Activated T-helper 17 cell treated with anti-CD3 and anti-CD28 coated beads, Interleukin-2, amount 50 U/mL, for 72 hours (primary cell): Measurements from ENCODE around the gene NUFIP1. TPM values are rescaled to one million over a fixed set of nuclear protein-coding genes. Genes with fewer than 3 reads are reported as not detected.
"Not testable (repeated sequence)": the region's sequence is repeated elsewhere in the genome, so short reads cannot be mapped to it uniquely, and the experiment has no call there.

Experiments
- ATAC-seq: fragments of 150-1000 bp; cut with Tn5 transposase; replicated peaks from 2 replicates; pipeline ENCODE4 v1.10.0; 2021; ENCODE audit warnings: mild to moderate bottlenecking, moderate library complexity
- H3K27ac Mint-ChIP-seq: one replicate; pipeline ENCODE4 v1.8.0; 2022; ENCODE audit warnings: mixed read lengths
- H3K27me3 Mint-ChIP-seq: one replicate; pipeline ENCODE4 v1.8.0; 2022; ENCODE audit warnings: mixed read lengths
- H3K36me3 Mint-ChIP-seq: one replicate; pipeline ENCODE4 v1.8.0; 2022; ENCODE audit warnings: low read depth, mild to moderate bottlenecking, mixed read lengths
- H3K4me1 Mint-ChIP-seq: one replicate; pipeline ENCODE4 v1.8.0; 2022; ENCODE audit warnings: mixed read lengths
- H3K4me3 Mint-ChIP-seq: one replicate; pipeline ENCODE4 v1.8.0; 2022; ENCODE audit warnings: mild to moderate bottlenecking, mixed read lengths
- H3K9me3 Mint-ChIP-seq: one replicate; pipeline ENCODE4 v1.8.0; 2022; ENCODE audit warnings: mixed read lengths
- total RNA-seq, 2 donors: library from RNA; stranded (reverse); gene quantifications; one replicate each; pipeline ENCODE4 v1.2.3, GENCODE V29; 2022

NUFIP1 gene
- total RNA-seq, 2 donors from 2014 or later = 4.8 to 8.4 TPM

- peak; percentile 87 for ATAC-seq
- H3K4me3 Mint-ChIP-seq = no peak overlapping the region
Measured at GRCh38 chr13:44918326-44919103, 70.8 kb downstream of the NUFIP1 start.

GRCh38 chr13:44917589-44918325 is 71.5 kb downstream of the NUFIP1 start:
- Mint-ChIP-seq H3K27ac (no peak overlapping the region), H3K4me3 (no peak overlapping the region), H3K9me3 (no peaks in the 10 kb centered on the region), H3K4me1 (no peaks in the 10 kb centered on the region), H3K36me3 (no peaks in the 10 kb centered on the region), H3K27me3 (no peaks in the 10 kb centered on the region)
- ATAC-seq = peak; percentile 80

More at GRCh38 chr13:44918326-44919103, 70.8 kb downstream of the NUFIP1 start:
- no peaks in the 10 kb centered on the region for H3K27me3 Mint-ChIP-seq
- H3K27ac Mint-ChIP-seq = no peak overlapping the region
- H3K9me3 Mint-ChIP-seq = no peaks in the 10 kb centered on the region
- H3K4me1 Mint-ChIP-seq = no peaks in the 10 kb centered on the region
- H3K36me3 Mint-ChIP-seq = no peaks in the 10 kb centered on the region

GRCh38 chr13:44912278-44913016 is 76.8 kb downstream of the NUFIP1 start:
- Mint-ChIP-seq H3K9me3 (peaks cover 8% of the 10 kb centered on the region), H3K27ac (no peak overlapping the region), H3K36me3 (no peaks in the 10 kb centered on the region), H3K4me3 (no peak overlapping the region), H3K4me1 (no peaks in the 10 kb centered on the region), H3K27me3 (peaks cover 7% of the 10 kb centered on the region)
- no peak for ATAC-seq

- no peak for ATAC-seq
Measured at GRCh38 chr13:44908712-44909111, 80.6 kb downstream of the NUFIP1 start.

GRCh38 chr13:44908266-44908665 is 81.0 kb downstream of the NUFIP1 start:
- Mint-ChIP-seq H3K4me1 (no peaks in the 10 kb centered on the region), H3K36me3 (no peaks in the 10 kb centered on the region), H3K9me3 (peaks cover 8% of the 10 kb centered on the region), H3K4me3 (no peak overlapping the region), H3K27me3 (peaks cover 7% of the 10 kb centered on the region), H3K27ac (no peak overlapping the region)
- ATAC-seq = no peak

More at GRCh38 chr13:44908712-44909111, 80.6 kb downstream of the NUFIP1 start:
- H3K27me3 Mint-ChIP-seq = peaks cover 7% of the 10 kb centered on the region
- no peaks in the 10 kb centered on the region for H3K36me3 Mint-ChIP-seq
- peaks cover 8% of the 10 kb centered on the region for H3K9me3 Mint-ChIP-seq
- no peaks in the 10 kb centered on the region for H3K4me1 Mint-ChIP-seq
- H3K27ac Mint-ChIP-seq = no peak overlapping the region
- no peak overlapping the region for H3K4me3 Mint-ChIP-seq

GRCh38 chr13:44906713-44907112 is 82.6 kb downstream of the NUFIP1 start:
- Mint-ChIP-seq H3K27me3 (peaks cover 10% of the 10 kb centered on the region), H3K4me3 (no peak overlapping the region), H3K9me3 (peaks cover 3% of the 10 kb centered on the region), H3K27ac (no peak overlapping the region), H3K4me1 (no peaks in the 10 kb centered on the region), H3K36me3 (no peaks in the 10 kb centered on the region)
- no peak for ATAC-seq

- no peak for ATAC-seq
- Mint-ChIP-seq H3K9me3 (peaks cover 3% of the 10 kb centered on the region), H3K4me3 (no peak overlapping the region), H3K27ac (no peak overlapping the region), H3K4me1 (no peaks in the 10 kb centered on the region), H3K27me3 (peaks cover 10% of the 10 kb centered on the region), H3K36me3 (no peaks in the 10 kb centered on the region)
Measured at GRCh38 chr13:44906230-44906629, 83.0 kb downstream of the NUFIP1 start.

GRCh38 chr13:44905556-44905955 is 83.7 kb downstream of the NUFIP1 start:
- no peaks in the 10 kb centered on the region for H3K9me3 Mint-ChIP-seq
- no peaks in the 10 kb centered on the region for H3K4me1 Mint-ChIP-seq
- H3K4me3 Mint-ChIP-seq = no peak overlapping the region
- no peak overlapping the region for H3K27ac Mint-ChIP-seq
- H3K27me3 Mint-ChIP-seq = peaks cover 16% of the 10 kb centered on the region
- ATAC-seq = no peak
- H3K36me3 Mint-ChIP-seq = no peaks in the 10 kb centered on the region

- Mint-ChIP-seq H3K4me1 (no peaks in the 10 kb centered on the region), H3K9me3 (no peaks in the 10 kb centered on the region), H3K27me3 (peaks cover 16% of the 10 kb centered on the region), H3K4me3 (no peak overlapping the region), H3K36me3 (no peaks in the 10 kb centered on the region), H3K27ac (no peak overlapping the region)
- ATAC-seq = no peak
Measured at GRCh38 chr13:44904967-44905366, 84.3 kb downstream of the NUFIP1 start.

GRCh38 chr13:44903574-44903985 is 85.7 kb downstream of the NUFIP1 start:
- no peak for ATAC-seq
- Mint-ChIP-seq H3K9me3 (no peaks in the 10 kb centered on the region), H3K27ac (no peak overlapping the region), H3K4me1 (no peaks in the 10 kb centered on the region), H3K36me3 (no peaks in the 10 kb centered on the region), H3K4me3 (no peak overlapping the region), H3K27me3 (peaks cover 11% of the 10 kb centered on the region)

GRCh38 chr13:44902738-44903137 is 86.5 kb downstream of the NUFIP1 start:
- Mint-ChIP-seq H3K27ac (no peak overlapping the region), H3K4me1 (no peaks in the 10 kb centered on the region), H3K27me3 (peaks cover 11% of the 10 kb centered on the region), H3K4me3 (no peak overlapping the region), H3K9me3 (no peaks in the 10 kb centered on the region), H3K36me3 (no peaks in the 10 kb centered on the region)
- ATAC-seq = no peak

- Mint-ChIP-seq H3K4me1 (no peaks in the 10 kb centered on the region), H3K36me3 (no peaks in the 10 kb centered on the region), H3K27ac (no peak overlapping the region), H3K9me3 (no peaks in the 10 kb centered on the region), H3K4me3 (no peak overlapping the region), H3K27me3 (peaks cover 11% of the 10 kb centered on the region)
- ATAC-seq = no peak
Measured at GRCh38 chr13:44899967-44900366, 89.3 kb downstream of the NUFIP1 start.

GRCh38 chr13:44898308-44898707 is 91.0 kb downstream of the NUFIP1 start:
- not testable (repeated sequence) for H3K9me3 Mint-ChIP-seq, H3K4me1 Mint-ChIP-seq, H3K36me3 Mint-ChIP-seq, H3K4me3 Mint-ChIP-seq, H3K27ac Mint-ChIP-seq, ATAC-seq
- peaks cover 11% of the 10 kb centered on the region for H3K27me3 Mint-ChIP-seq

- ATAC-seq = no peak
- H3K27ac Mint-ChIP-seq = no peak overlapping the region
Measured at GRCh38 chr13:44895953-44896335, 93.3 kb downstream of the NUFIP1 start.

More at GRCh38 chr13:44895953-44896335, 93.3 kb downstream of the NUFIP1 start:
- Mint-ChIP-seq H3K9me3 (no peaks in the 10 kb centered on the region), H3K36me3 (no peaks in the 10 kb centered on the region), H3K4me1 (no peaks in the 10 kb centered on the region), H3K27me3 (peaks cover 5% of the 10 kb centered on the region), H3K4me3 (no peak overlapping the region)
